ENCODE measurements around the gene DAZAP2.

GRCh38 chr12:51225771-51226170, 12.9 kb upstream of the DAZAP2 start:
- TF ChIP-seq EZH2 (IDR thresholded peaks at IDR 0.05; ENCODE audit: borderline replicate concordance) = no peak
- TF ChIP-seq CTCF (IDR thresholded peaks at IDR 0.05; ENCODE audit: poor library complexity) = no peak

All from hepatocyte (in vitro differentiated cells).